CD14-positive monocyte (primary cell): Measurements from ENCODE around the gene BLID. TPM values are rescaled to one million over a fixed set of nuclear protein-coding genes. Genes with fewer than 3 reads are reported as not detected.

Experiments
- DNase-seq, 3 donors: peaks; one replicate each; pipeline ENCODE4 v3.0.0-alpha.2; 2011 to 2022
- H2AFZ ChIP-seq: 2 replicates; pipeline ENCODE4 v1.6.0; 2012; ENCODE audit warnings: mild to moderate bottlenecking, low read depth, low read length, inconsistent platforms; ENCODE audit not compliant: insufficient read depth, poor library complexity, severe bottlenecking
- H3K27ac ChIP-seq, 2 donors: 1 replicate in 1 of 2; 2 replicates in 1 of 2; pipeline ENCODE4 v1.5.1; 2012 to 2013; ENCODE audit warnings: low read length in 2 of 2, control low read depth in 1 of 2, inconsistent platforms in 1 of 2, low read depth in 1 of 2, mild to moderate bottlenecking in 1 of 2
- H3K27me3 ChIP-seq, 2 donors: one replicate each; pipeline versions ENCODE4 v1.6.0 to v1.6.1; 2011 to 2013; ENCODE audit warnings: low read length in 2 of 2; ENCODE audit not compliant: control insufficient read depth in 2 of 2, insufficient read depth in 2 of 2
- H3K36me3 ChIP-seq, 2 donors: replicated peaks in 1 of 2; 1 replicate in 1 of 2; 2 replicates in 1 of 2; pipeline versions ENCODE4 v1.5.1 to v1.6.1; 2012 to 2013; ENCODE audit warnings: low read length in 2 of 2, control low read depth in 1 of 2, inconsistent platforms in 1 of 2, mild to moderate bottlenecking in 1 of 2; ENCODE audit not compliant: insufficient read depth in 2 of 2, control insufficient read depth in 1 of 2
- H3K4me1 ChIP-seq, 2 donors: 1 replicate in 1 of 2; 2 replicates in 1 of 2; pipeline versions ENCODE4 v1.5.1 to v1.6.1; 2012 to 2013; ENCODE audit warnings: low read length in 2 of 2, control low read depth in 1 of 2, inconsistent platforms in 1 of 2, mild to moderate bottlenecking in 1 of 2, moderate library complexity in 1 of 2; ENCODE audit not compliant: insufficient read depth in 2 of 2, control insufficient read depth in 1 of 2
- H3K4me2 ChIP-seq: replicated peaks from 2 replicates; pipeline ENCODE3; 2012; ENCODE audit warnings: low read length, moderate library complexity, mild to moderate bottlenecking; ENCODE audit not compliant: poor library complexity, severe bottlenecking; ENCODE audit errors: extremely low read depth
- H3K4me3 ChIP-seq, 3 experiments: fragments of 200-600 bp in 1 of 3; sonication (generic) in 1 of 3; replicated peaks in 1 of 3; 1 replicate in 2 of 3; 2 replicates in 1 of 3; pipeline ENCODE4 v1.5.1; 2011 to 2013; ENCODE audit warnings: low read length in 3 of 3, mild to moderate bottlenecking in 3 of 3, control low read depth in 2 of 3, low read depth in 2 of 3, inconsistent platforms in 1 of 3, moderate library complexity in 1 of 3
- H3K79me2 ChIP-seq: 2 replicates; pipeline ENCODE4 v1.6.0; 2012; ENCODE audit warnings: mild to moderate bottlenecking, control low read depth, inconsistent platforms, low read length, moderate library complexity; ENCODE audit not compliant: insufficient read depth
- H3K9ac ChIP-seq: 2 replicates; pipeline ENCODE4 v1.6.0; 2017; ENCODE audit warnings: low read length, mild to moderate bottlenecking; ENCODE audit not compliant: insufficient read depth, poor library complexity, severe bottlenecking
- H3K9me3 ChIP-seq, 2 donors: replicated peaks in 1 of 2; 1 replicate in 1 of 2; 2 replicates in 1 of 2; pipeline versions ENCODE4 v1.5.1 to v1.6.1; 2012 to 2013; ENCODE audit warnings: low read length in 2 of 2, control low read depth in 1 of 2; ENCODE audit not compliant: control insufficient read depth in 1 of 2, insufficient read depth in 1 of 2
- H4K20me1 ChIP-seq: 2 replicates; pipeline ENCODE4 v1.6.0; 2012; ENCODE audit warnings: mild to moderate bottlenecking, low read length, control low read depth, moderate library complexity; ENCODE audit not compliant: insufficient read depth
- H3K27ac Mint-ChIP-seq, 7 donors: one replicate each; pipeline ENCODE4 v1.8.0; 2020; ENCODE audit warnings: mild to moderate bottlenecking in 7 of 7, mixed read lengths in 7 of 7, moderate library complexity in 6 of 7, inconsistent platforms in 2 of 7
- H3K27me3 Mint-ChIP-seq, 3 donors: one replicate each; pipeline ENCODE4 v1.8.0; 2021 to 2022; ENCODE audit warnings: low read depth in 3 of 3, mild to moderate bottlenecking in 3 of 3, mixed read lengths in 3 of 3, moderate library complexity in 3 of 3, inconsistent platforms in 1 of 3
- H3K36me3 Mint-ChIP-seq, 2 donors: one replicate each; pipeline ENCODE4 v1.8.0; 2020; ENCODE audit warnings: mixed read lengths in 2 of 2, inconsistent platforms in 1 of 2, mild to moderate bottlenecking in 1 of 2
- H3K4me1 Mint-ChIP-seq: one replicate; pipeline ENCODE4 v1.8.0; 2020; ENCODE audit warnings: mild to moderate bottlenecking, mixed read lengths
- H3K4me3 Mint-ChIP-seq, 2 donors: one replicate each; pipeline ENCODE4 v1.8.0; 2020; ENCODE audit warnings: mild to moderate bottlenecking in 2 of 2, mixed read lengths in 2 of 2, moderate library complexity in 1 of 2
- H3K9me3 Mint-ChIP-seq, 7 donors: one replicate each; pipeline ENCODE4 v1.8.0; 2020 to 2022; ENCODE audit warnings: mixed read lengths in 7 of 7, mild to moderate bottlenecking in 6 of 7, moderate library complexity in 6 of 7, inconsistent platforms in 2 of 7
- WGBS: methylation state at CpG from one replicate; pipeline ENCODE4 v1.1.5; 2013; ENCODE audit warnings: missing lambda C conversion rate; ENCODE audit not compliant: insufficient coverage; 5-methylcytosine and 5-hydroxymethylcytosine counted together
- intact Hi-C, 2 donors: fragments of 100-400 bp; cut with micrococcal nuclease; formaldehyde crosslinking; loops; one replicate each; pipeline versions ENCODE4 v1.15.0 to v1.15.1; 2023
- polyA plus RNA-seq, 3 donors: library from polyadenylated mRNA; depleted of rRNA in 1 of 3; unstranded in 2 of 3; stranded (reverse) in 1 of 3; fragments of 300-500 nt in 2 of 3; fragments of >200 nt in 1 of 3; fragmentation: Illumina TruSeq in 2 of 3; gene quantifications; 1 replicate in 2 of 3; 2 replicates in 1 of 3; pipeline ENCODE4 v1.2.3, GENCODE V29; 2012 to 2021
- TF ChIP-seq, protein P1 (sequence below): fragments of 200-600 bp; IDR thresholded peaks from one replicate; pipeline ENCODE4 v1.8.0; 2022; ENCODE audit warnings: antibody characterized with exemption, mild to moderate bottlenecking

Gene BLID
- polyA plus RNA-seq, 3 donors, result not detected

- intact Hi-C loops, result loop anchor here in 1 of 2 donors (10.0 kb wide), 1 partner anchor 449 kb away; no protein-coding TSS in a partner anchor
- H3K9me3 Mint-ChIP-seq, result peaks cover 0 to 7% (median 0%) of the 10 kb centered on the region in 7 donors
- no peak for DNase-seq
- H3K4me3 ChIP-seq, result no peak overlapping the region
- no peak overlapping the region for H2AFZ ChIP-seq
- H3K4me1 Mint-ChIP-seq, result peaks cover 17% of the 10 kb centered on the region
- H3K4me1 ChIP-seq, result peaks cover 11% of the 10 kb centered on the region in 2 donors
- H3K27ac Mint-ChIP-seq, result no peak overlapping the region
- H3K4me2 ChIP-seq, result no peak overlapping the region
- H3K79me2 ChIP-seq, result no peaks in the 10 kb centered on the region
- no peaks in the 10 kb centered on the region for H4K20me1 ChIP-seq
- TF ChIP-seq, protein P1, sequence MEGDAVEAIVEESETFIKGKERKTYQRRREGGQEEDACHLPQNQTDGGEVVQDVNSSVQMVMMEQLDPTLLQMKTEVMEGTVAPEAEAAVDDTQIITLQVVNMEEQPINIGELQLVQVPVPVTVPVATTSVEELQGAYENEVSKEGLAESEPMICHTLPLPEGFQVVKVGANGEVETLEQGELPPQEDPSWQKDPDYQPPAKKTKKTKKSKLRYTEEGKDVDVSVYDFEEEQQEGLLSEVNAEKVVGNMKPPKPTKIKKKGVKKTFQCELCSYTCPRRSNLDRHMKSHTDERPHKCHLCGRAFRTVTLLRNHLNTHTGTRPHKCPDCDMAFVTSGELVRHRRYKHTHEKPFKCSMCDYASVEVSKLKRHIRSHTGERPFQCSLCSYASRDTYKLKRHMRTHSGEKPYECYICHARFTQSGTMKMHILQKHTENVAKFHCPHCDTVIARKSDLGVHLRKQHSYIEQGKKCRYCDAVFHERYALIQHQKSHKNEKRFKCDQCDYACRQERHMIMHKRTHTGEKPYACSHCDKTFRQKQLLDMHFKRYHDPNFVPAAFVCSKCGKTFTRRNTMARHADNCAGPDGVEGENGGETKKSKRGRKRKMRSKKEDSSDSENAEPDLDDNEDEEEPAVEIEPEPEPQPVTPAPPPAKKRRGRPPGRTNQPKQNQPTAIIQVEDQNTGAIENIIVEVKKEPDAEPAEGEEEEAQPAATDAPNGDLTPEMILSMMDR, result no peak
- no peak overlapping the region for H3K27ac ChIP-seq
- H3K36me3 Mint-ChIP-seq, result no peaks in the 10 kb centered on the region
- no peak overlapping the region for H3K9ac ChIP-seq
- H3K9me3 ChIP-seq, result no peaks in the 10 kb centered on the region
- H3K27me3 ChIP-seq, result peaks cover 45 to 61% of the 10 kb centered on the region in 2 donors
- 100% methylated on average over 2 of the region's 6 CpGs for WGBS
- H3K36me3 ChIP-seq, result no peaks in the 10 kb centered on the region
- peaks cover 3 to 28% (median 8%) of the 10 kb centered on the region in 3 donors for H3K27me3 Mint-ChIP-seq
- H3K4me3 Mint-ChIP-seq, result no peak overlapping the region
Observed at GRCh38 chr11:122103321-122103720, 12.7 kb downstream of the BLID start.

DNA sequence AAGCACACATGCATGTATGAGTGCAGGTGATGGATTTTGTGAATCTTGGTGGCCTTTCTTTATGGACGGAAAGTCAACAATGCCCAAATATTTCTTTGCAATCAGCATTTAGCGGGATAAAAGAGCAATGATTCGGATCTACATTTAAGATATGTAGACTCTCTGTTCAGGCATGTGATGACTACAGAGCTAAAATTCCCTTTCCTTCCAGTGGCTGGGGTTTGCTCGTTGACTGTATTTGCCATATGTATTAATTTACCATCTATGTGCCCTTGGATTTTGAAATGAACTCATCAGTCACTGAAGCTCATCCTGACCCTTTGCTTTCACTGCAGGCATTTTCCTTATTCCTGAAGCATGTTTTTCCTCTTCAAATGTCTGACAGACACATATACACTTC is 13.6 kb downstream of the BLID start:
- H3K4me2 ChIP-seq, result no peak overlapping the region
- no peaks in the 10 kb centered on the region for H3K36me3 ChIP-seq
- no peaks in the 10 kb centered on the region for H3K9me3 ChIP-seq
- TF ChIP-seq, protein P1, result no peak
- no peaks in the 10 kb centered on the region for H4K20me1 ChIP-seq
- Mint-ChIP-seq H3K27me3 (peaks cover 11 to 36% (median 15%) of the 10 kb centered on the region in 3 donors), H3K9me3 (peaks cover 0 to 7% (median 0%) of the 10 kb centered on the region in 7 donors), H3K27ac (no peak overlapping the region), H3K4me3 (no peak overlapping the region), H3K36me3 (no peaks in the 10 kb centered on the region), H3K4me1 (peaks cover 14% of the 10 kb centered on the region)
- no peak overlapping the region for H3K9ac ChIP-seq
- intact Hi-C loops, result loop anchor here in 1 of 2 donors (10.0 kb wide), 1 partner anchor 448 kb away; no protein-coding TSS in a partner anchor
- peaks cover 52 to 70% of the 10 kb centered on the region in 2 donors for H3K27me3 ChIP-seq
- H3K4me1 ChIP-seq, result peaks cover 11% of the 10 kb centered on the region in 2 donors
- H3K27ac ChIP-seq, result no peak overlapping the region
- no peak for DNase-seq
- no peak overlapping the region for H3K4me3 ChIP-seq
- 100% methylated on average over 2 of the region's 4 CpGs for WGBS
- H2AFZ ChIP-seq, result no peak overlapping the region
- no peaks in the 10 kb centered on the region for H3K79me2 ChIP-seq
